Measurements from ENCODE around the gene MBTPS1. TPM values are rescaled to one million over a fixed set of nuclear protein-coding genes. Genes with fewer than 3 reads are reported as not detected.

The MBTPS1 gene
- total RNA-seq, 1 experiment from 2014 or later: 63.6 TPM

DNA sequence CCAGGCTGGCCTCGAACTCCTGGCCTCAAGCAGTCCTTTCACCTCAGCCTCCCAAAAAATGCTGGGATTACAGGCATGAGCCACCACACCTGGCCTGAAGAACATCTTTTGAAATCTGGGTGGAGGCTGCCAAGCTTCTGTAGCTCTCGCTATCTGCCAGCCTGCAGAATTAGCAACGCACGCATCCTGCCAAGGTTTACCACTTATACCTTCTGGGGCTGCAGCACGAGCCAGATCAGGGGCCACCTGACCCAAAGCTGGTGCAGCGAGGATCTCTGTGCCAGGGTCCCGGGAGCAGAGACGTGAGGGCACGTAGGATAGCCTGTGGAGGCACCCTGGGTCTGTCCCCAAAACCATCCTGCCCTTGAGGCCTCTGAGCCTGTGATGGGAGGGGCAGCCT lies 96.4 kb downstream of the MBTPS1 start:
- Mint-ChIP-seq H3K27ac (ENCODE audit: low read depth, unreplicated experiment) (no peak overlapping the region), H3K9me3 (ENCODE audit: unreplicated experiment) (peaks cover 8% of the 10 kb centered on the region), H3K27me3 (ENCODE audit: insufficient read depth, unreplicated experiment) (no peaks in the 10 kb centered on the region), H3K4me1 (ENCODE audit: insufficient read depth, unreplicated experiment) (peaks cover 6% of the 10 kb centered on the region), H3K4me3 (ENCODE audit: unreplicated experiment) (no peak overlapping the region), H3K36me3 (ENCODE audit: insufficient read depth, unreplicated experiment) (peaks cover 4% of the 10 kb centered on the region)
- ChIA-PET CTCF (no interaction called here), POLR2A (no interaction called here)
- TF ChIP-seq, protein P1, sequence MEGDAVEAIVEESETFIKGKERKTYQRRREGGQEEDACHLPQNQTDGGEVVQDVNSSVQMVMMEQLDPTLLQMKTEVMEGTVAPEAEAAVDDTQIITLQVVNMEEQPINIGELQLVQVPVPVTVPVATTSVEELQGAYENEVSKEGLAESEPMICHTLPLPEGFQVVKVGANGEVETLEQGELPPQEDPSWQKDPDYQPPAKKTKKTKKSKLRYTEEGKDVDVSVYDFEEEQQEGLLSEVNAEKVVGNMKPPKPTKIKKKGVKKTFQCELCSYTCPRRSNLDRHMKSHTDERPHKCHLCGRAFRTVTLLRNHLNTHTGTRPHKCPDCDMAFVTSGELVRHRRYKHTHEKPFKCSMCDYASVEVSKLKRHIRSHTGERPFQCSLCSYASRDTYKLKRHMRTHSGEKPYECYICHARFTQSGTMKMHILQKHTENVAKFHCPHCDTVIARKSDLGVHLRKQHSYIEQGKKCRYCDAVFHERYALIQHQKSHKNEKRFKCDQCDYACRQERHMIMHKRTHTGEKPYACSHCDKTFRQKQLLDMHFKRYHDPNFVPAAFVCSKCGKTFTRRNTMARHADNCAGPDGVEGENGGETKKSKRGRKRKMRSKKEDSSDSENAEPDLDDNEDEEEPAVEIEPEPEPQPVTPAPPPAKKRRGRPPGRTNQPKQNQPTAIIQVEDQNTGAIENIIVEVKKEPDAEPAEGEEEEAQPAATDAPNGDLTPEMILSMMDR (IDR thresholded peaks at IDR 0.05; ENCODE audit: unreplicated experiment): no peak
- no TSS peak for BruUV-seq (replicated peaks)
- no peak for DNase-seq (ENCODE audit: unreplicated experiment)
- intact Hi-C loops (cut with micrococcal nuclease): no loop called here

DNA sequence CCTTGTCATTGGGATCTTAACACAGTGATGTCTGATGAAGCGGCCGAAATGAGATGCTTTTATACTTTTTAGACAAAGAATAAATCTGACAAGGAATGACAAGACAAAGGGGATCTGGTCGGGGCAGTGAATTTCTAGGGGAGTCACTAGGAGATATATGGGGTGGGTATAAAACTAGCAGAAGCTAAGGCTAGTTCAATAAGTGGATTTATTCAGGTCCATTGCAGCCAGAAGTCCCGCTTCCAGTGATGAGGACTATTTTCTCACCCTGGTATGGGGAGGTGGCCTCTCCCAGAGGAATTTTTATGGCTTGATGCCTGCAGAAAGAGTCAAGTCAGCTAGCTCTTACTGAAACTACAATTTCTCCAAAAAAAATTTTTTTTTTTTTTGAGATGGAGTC lies 98.0 kb downstream of the MBTPS1 start:
- BruUV-seq (replicated peaks): no TSS peak
- Mint-ChIP-seq H3K27me3 (ENCODE audit: insufficient read depth, unreplicated experiment) (no peaks in the 10 kb centered on the region), H3K27ac (ENCODE audit: low read depth, unreplicated experiment) (no peak overlapping the region), H3K9me3 (ENCODE audit: unreplicated experiment) (peaks cover 8% of the 10 kb centered on the region), H3K36me3 (ENCODE audit: insufficient read depth, unreplicated experiment) (peaks cover 6% of the 10 kb centered on the region), H3K4me1 (ENCODE audit: insufficient read depth, unreplicated experiment) (peaks cover 5% of the 10 kb centered on the region), H3K4me3 (ENCODE audit: unreplicated experiment) (no peak overlapping the region)
- POLR2A ChIA-PET: no interaction called here
- no peak for DNase-seq (ENCODE audit: unreplicated experiment)
- CTCF ChIA-PET: interaction anchor here (0.6 kb wide), 1 partner anchor 40 kb away, joined by 3 read pairs; no protein-coding TSS in a partner anchor
- TF ChIP-seq, protein P1 (IDR thresholded peaks at IDR 0.05; ENCODE audit: unreplicated experiment): no peak
- intact Hi-C loops (cut with micrococcal nuclease): no loop called here

GRCh38 chr16:84016477-84016876 lies 100.3 kb downstream of the MBTPS1 start:
- TF ChIP-seq, protein P1 (IDR thresholded peaks at IDR 0.05; ENCODE audit: unreplicated experiment): no peak
- no peak overlapping the region for H3K27ac Mint-ChIP-seq (ENCODE audit: low read depth, unreplicated experiment)
- no peak for DNase-seq (ENCODE audit: unreplicated experiment)
- H3K9me3 Mint-ChIP-seq (ENCODE audit: unreplicated experiment): peaks cover 4% of the 10 kb centered on the region
- H3K27me3 Mint-ChIP-seq (ENCODE audit: insufficient read depth, unreplicated experiment): no peaks in the 10 kb centered on the region
- H3K36me3 Mint-ChIP-seq (ENCODE audit: insufficient read depth, unreplicated experiment): peaks cover 5% of the 10 kb centered on the region
- ChIA-PET CTCF (interaction anchor here (0.5 to 0.6 kb wide), 2 partner anchors 216 to 728 kb away, joined by 3 read pairs; no protein-coding TSS in a partner anchor), POLR2A (interaction anchor here (0.6 kb wide), 1 partner anchor 101 kb away, joined by 3 read pairs; the partner anchor contains the start of gene MBTPS1)
- no peak overlapping the region for H3K4me3 Mint-ChIP-seq (ENCODE audit: unreplicated experiment)
- no TSS peak for BruUV-seq (replicated peaks)
- intact Hi-C loops (cut with micrococcal nuclease): no loop called here
- peaks cover 5% of the 10 kb centered on the region for H3K4me1 Mint-ChIP-seq (ENCODE audit: insufficient read depth, unreplicated experiment)

- H3K9me3 Mint-ChIP-seq (ENCODE audit: unreplicated experiment): no peaks in the 10 kb centered on the region
- peaks cover 5% of the 10 kb centered on the region for H3K4me1 Mint-ChIP-seq (ENCODE audit: insufficient read depth, unreplicated experiment)
- TF ChIP-seq, protein P1 (IDR thresholded peaks at IDR 0.05; ENCODE audit: unreplicated experiment): no peak
- H3K27ac Mint-ChIP-seq (ENCODE audit: low read depth, unreplicated experiment): no peak overlapping the region
- intact Hi-C loops (cut with micrococcal nuclease): no loop called here
- no peaks in the 10 kb centered on the region for H3K27me3 Mint-ChIP-seq (ENCODE audit: insufficient read depth, unreplicated experiment)
- no peak for DNase-seq (ENCODE audit: unreplicated experiment)
- BruUV-seq (replicated peaks): no TSS peak
- ChIA-PET POLR2A (interaction anchor here (0.7 kb wide), 1 partner anchor 67 kb away, joined by 3 read pairs; no protein-coding TSS in a partner anchor), CTCF (interaction anchor here (1.5 to 3.6 kb wide), 2 partner anchors 62 to 469 kb away, joined by 3 to 15 read pairs; partner anchors contain the start of gene OSGIN1)
- H3K4me3 Mint-ChIP-seq (ENCODE audit: unreplicated experiment): no peak overlapping the region
- peaks cover 6% of the 10 kb centered on the region for H3K36me3 Mint-ChIP-seq (ENCODE audit: insufficient read depth, unreplicated experiment)
Observed at GRCh38 chr16:84015399-84015798, 101.3 kb downstream of the MBTPS1 start.
